A549 (cell line): ENCODE results near the gene RNH1. TPM values are rescaled to one million over a fixed set of nuclear protein-coding genes. Genes with fewer than 3 reads are reported as not detected.
A peak's percentile ranks its signal among the peaks of the same experiment; 100 is the strongest.

Experiments used
- ATAC-seq, 2 experiments: fragments of 200-7000 bp in 1 of 2; fragments of >200 bp in 1 of 2; cut with Nextera tagmentation in 1 of 2; cut with Tn5 transposase in 1 of 2; 3 replicates each; pipeline versions ENCODE4 v1.8.0 to v1.9.1; 2018 to 2020; ENCODE audit warnings: mild to moderate bottlenecking in 1 of 2, moderate library complexity in 1 of 2
- CTCF ChIA-PET: fragments of 300-600 bp; sonication (Branson Sonifier 250); formaldehyde crosslinking; extraction: SDS; loops from one replicate; lab custom pipeline; 2021; ENCODE audit warnings: antibody characterized with exemption, inconsistent platforms; lab: Yijun Ruan, JAX
- POLR2A ChIA-PET: fragments of 350-600 bp; formaldehyde crosslinking; extraction: SDS; loops from one replicate; lab custom pipeline; 2021; ENCODE audit warnings: antibody characterized with exemption, inconsistent platforms; lab: Yijun Ruan, JAX
- DNase-seq, 2 experiments: peaks; one replicate each; pipeline versions ENCODE4 v3.0.0 to v3.0.0-alpha.2; 2011 to 2016; ENCODE audit warnings: low read depth in 1 of 2, low spot score in 1 of 2
- FAIRE-seq: peaks from 2 replicates; lab custom pipeline; 2011; peaks lifted over from hg19 to GRCh38; lab: Jason Lieb, UNC
- H3K27ac ChIP-seq, 2 experiments: fragments of >200 bp; sonication (Bioruptor Twin); formaldehyde crosslinking; 3 replicates each; pipeline ENCODE4 v1.5.1; 2016 to 2017
- H3K4me1 ChIP-seq: fragments of >200 bp; sonication (Bioruptor Twin); formaldehyde crosslinking; 3 replicates; pipeline ENCODE4 v1.6.1; 2016
- H3K4me2 ChIP-seq: fragments of >200 bp; sonication (Bioruptor Twin); formaldehyde crosslinking; 3 replicates; pipeline ENCODE4 v1.6.1; 2016
- H3K4me3 ChIP-seq: fragments of >200 bp; sonication (Bioruptor Twin); formaldehyde crosslinking; 3 replicates; pipeline ENCODE4 v1.5.1; 2016
- H3K9me3 ChIP-seq: fragments of >200 bp; sonication (Bioruptor Twin); formaldehyde crosslinking; 3 replicates; pipeline ENCODE4 v1.6.1; 2016
- BCL3 ChIP-seq: fragments of >200 bp; sonication (Bioruptor Twin); formaldehyde crosslinking; IDR thresholded peaks from 3 replicates; pipeline ENCODE4 v1.6.1; 2016
- CBX8 ChIP-seq: fragments of 200-600 bp; sonication (generic); IDR thresholded peaks from 2 replicates; pipeline ENCODE4 v1.6.1; 2016
- CHD2 ChIP-seq: fragments of 150-350 bp; IDR thresholded peaks from 2 replicates; pipeline ENCODE4 v1.6.1; 2014; ENCODE audit warnings: low read length; ENCODE audit not compliant: partially characterized antibody
- CHD4 ChIP-seq: fragments of 200-600 bp; sonication (generic); IDR thresholded peaks from 2 replicates; pipeline ENCODE4 v1.6.1; 2016; ENCODE audit warnings: antibody characterized with exemption, mild to moderate bottlenecking, borderline replicate concordance
- GATA3 ChIP-seq: IDR thresholded peaks from 2 replicates; pipeline ENCODE4 v1.6.1; 2012; ENCODE audit warnings: borderline replicate concordance
- HDAC2 ChIP-seq: fragments of 200-600 bp; sonication (generic); IDR thresholded peaks from 2 replicates; pipeline ENCODE4 v1.6.1; 2016
- HES2 ChIP-seq: fragments of >200 bp; sonication (Bioruptor Twin); formaldehyde crosslinking; IDR thresholded peaks from 2 replicates; pipeline ENCODE4 v1.6.1; 2016
- HMGXB4 ChIP-seq: fragments of 250-450 bp; sonication (Bioruptor Pico); IDR thresholded peaks from 2 replicates; pipeline ENCODE4 v1.5.0; 2021; ENCODE audit warnings: mild to moderate bottlenecking, moderate library complexity, borderline replicate concordance
- HOXB13 ChIP-seq: fragments of 250-450 bp; sonication (Bioruptor Pico); IDR thresholded peaks from 2 replicates; pipeline ENCODE4 v1.5.0; 2020; ENCODE audit warnings: low read depth, mild to moderate bottlenecking, moderate library complexity
- JUN ChIP-seq, 2 experiments: fragments of >200 bp; sonication (Bioruptor Twin); formaldehyde crosslinking; IDR thresholded peaks; 2 replicates in 1 of 2; 3 replicates in 1 of 2; pipeline ENCODE4 v1.6.1; 2016 to 2017
- JUNB ChIP-seq: fragments of >200 bp; sonication (Bioruptor Twin); formaldehyde crosslinking; IDR thresholded peaks from 2 replicates; pipeline ENCODE4 v1.6.1; 2016
- MAX ChIP-seq: IDR thresholded peaks from 2 replicates; pipeline ENCODE4 v1.6.1; 2012
- NFE2L2 ChIP-seq: fragments of 150-350 bp; conservative IDR thresholded peaks from 2 replicates; pipeline ENCODE4 v1.6.1; 2014; ENCODE audit warnings: low read length
- NR3C1 ChIP-seq: fragments of >200 bp; sonication (Bioruptor Twin); formaldehyde crosslinking; IDR thresholded peaks from 3 replicates; pipeline ENCODE4 v1.6.1; 2017
- PBX3 ChIP-seq: IDR thresholded peaks from 2 replicates; pipeline ENCODE4 v1.6.1; 2012
- PHF8 ChIP-seq: fragments of 200-600 bp; sonication (generic); IDR thresholded peaks from 2 replicates; pipeline ENCODE4 v1.6.1; 2016; ENCODE audit warnings: low read depth, mild to moderate bottlenecking, antibody characterized with exemption, moderate library complexity, borderline replicate concordance
- POLR2A ChIP-seq: IDR thresholded peaks from 2 replicates; pipeline ENCODE4 v1.6.1; 2012; ENCODE audit warnings: mild to moderate bottlenecking, low read length
- RAD21 ChIP-seq, 2 experiments: fragments of >200 bp in 1 of 2; sonication (Bioruptor Twin) in 1 of 2; formaldehyde crosslinking in 1 of 2; IDR thresholded peaks in 1 of 2; conservative IDR thresholded peaks in 1 of 2; 2 replicates in 1 of 2; 3 replicates in 1 of 2; pipeline ENCODE4 v1.6.1; 2012 to 2018; ENCODE audit warnings: inconsistent platforms in 1 of 2
- RARB ChIP-seq: fragments of 250-450 bp; sonication (Bioruptor Pico); IDR thresholded peaks from 2 replicates; pipeline ENCODE4 v1.8.0; 2021; ENCODE audit warnings: mild to moderate bottlenecking, moderate library complexity
- RCOR1 ChIP-seq: fragments of 150-350 bp; IDR thresholded peaks from 2 replicates; pipeline ENCODE4 v1.6.1; 2014; ENCODE audit warnings: antibody characterized with exemption, low read length, low read depth
- RNF2 ChIP-seq: fragments of 200-600 bp; sonication (generic); IDR thresholded peaks from 2 replicates; pipeline ENCODE4 v1.6.1; 2016; ENCODE audit warnings: low read depth, mild to moderate bottlenecking, antibody characterized with exemption, moderate library complexity, borderline replicate concordance
- SREBF2 ChIP-seq: fragments of 450-650 bp; IDR thresholded peaks from 2 replicates; pipeline ENCODE4 v1.6.1; 2014; ENCODE audit warnings: mild to moderate bottlenecking, moderate library complexity
- ZFP36 ChIP-seq: fragments of 450-650 bp; IDR thresholded peaks from 2 replicates; pipeline ENCODE4 v1.6.1; 2014; ENCODE audit warnings: borderline replicate concordance; ENCODE audit not compliant: partially characterized antibody
- ZSCAN20 ChIP-seq: fragments of 250-450 bp; sonication (Bioruptor Pico); IDR thresholded peaks from 2 replicates; pipeline ENCODE4 v1.8.0; 2022; ENCODE audit warnings: mild to moderate bottlenecking, moderate library complexity
- WGBS: methylation state at CpG from one replicate; pipeline ENCODE4 v1.1.6; 2017; ENCODE audit errors: missing lambda C conversion rate; 5-methylcytosine and 5-hydroxymethylcytosine counted together
- polyA plus RNA-seq, 4 experiments: library from polyadenylated mRNA; depleted of rRNA in 3 of 4; stranded (reverse); fragments of >200 nt; fragmentation: RNase III in 1 of 4; extraction: RNeasy Plus Mini Kit Qiagen cat#74134 plus additional on column Dnase treatment in 1 of 4; gene quantifications; 2 replicates in 3 of 4; 3 replicates in 1 of 4; pipeline ENCODE4 v1.2.3, GENCODE V29; 2011 to 2017
- TF ChIP-seq, protein P1 (sequence below): fragments of 450-650 bp; IDR thresholded peaks from 2 replicates; pipeline ENCODE4 v1.6.1; 2014; ENCODE audit warnings: antibody characterized with exemption
- TF ChIP-seq, protein P2 (sequence below): fragments of 250-450 bp; sonication (Bioruptor Pico); IDR thresholded peaks from 2 replicates; pipeline ENCODE4 v1.5.0; 2020; ENCODE audit warnings: low read depth, mild to moderate bottlenecking, moderate library complexity

The RNH1 gene
- polyA plus RNA-seq, 2 of the 4 experiments (the other 2 are of a cell fraction): 85.8 to 135 TPM

- CTCF ChIA-PET: interaction anchor here (0.7 to 5.8 kb wide), 5 partner anchors 9 to 20 kb away, joined by 3 to 40 read pairs (median 5); no protein-coding TSS in a partner anchor
- ATAC-seq: peak; percentile 74 to 94
- POLR2A ChIA-PET: interaction anchor here (0.8 to 1.2 kb wide), 5 partner anchors 9 to 329 kb away, joined by 3 to 4 read pairs (median 4); partner anchors contain the start of genes BET1L, PHRF1 and RIC8A
- FAIRE-seq: no peak
- 25% methylated on average over 16 of the region's 97 CpGs for WGBS
- Histone ChIP-seq H3K27ac (peak within 1 kb of the TSS; percentile 95 to 98), H3K4me1 (peaks cover 12% of the 10 kb centered on the region), H3K9me3 (no peaks in the 10 kb centered on the region), H3K4me2 (peak within 1 kb of the TSS; percentile 97), H3K4me3 (peak within 1 kb of the TSS; percentile 89)
- peak; percentile 95 to 99 for DNase-seq
- TF ChIP-seq PHF8: peak; percentile 79
- no peak for TF ChIP-seq HDAC2
- no peak for TF ChIP-seq HES2
- peak; percentile 86; the same call in 2 of the 3 replicates for TF ChIP-seq BCL3
- TF ChIP-seq NFE2L2: no peak
- no peak for TF ChIP-seq CHD4
- TF ChIP-seq RNF2: 0 out of 2 replicates have a peak, but pooled peaks have one; percentile 36
- TF ChIP-seq MAX: 0 out of 2 replicates have a peak, but pooled peaks have one; percentile 24
- peak; percentile 79 for TF ChIP-seq POLR2A
- TF ChIP-seq ZSCAN20: no peak
- TF ChIP-seq HMGXB4: no peak
- TF ChIP-seq JUN (IDR thresholded peaks at IDR 0.05): peak in 1 of 2 experiments; percentile 85; a peak in 2 of 5 replicates
- no peak for TF ChIP-seq RAD21 (conservative IDR thresholded peaks at IDR 0.05 in 1 of 2, IDR thresholded peaks at IDR 0.05 in 1 of 2)
- no peak for TF ChIP-seq CHD2
- no peak for TF ChIP-seq JUNB
- no peak for TF ChIP-seq HOXB13 (CRISPR knock-in tag)
- no peak for TF ChIP-seq CBX8
- no peak for TF ChIP-seq ZFP36
- TF ChIP-seq, protein P1, sequence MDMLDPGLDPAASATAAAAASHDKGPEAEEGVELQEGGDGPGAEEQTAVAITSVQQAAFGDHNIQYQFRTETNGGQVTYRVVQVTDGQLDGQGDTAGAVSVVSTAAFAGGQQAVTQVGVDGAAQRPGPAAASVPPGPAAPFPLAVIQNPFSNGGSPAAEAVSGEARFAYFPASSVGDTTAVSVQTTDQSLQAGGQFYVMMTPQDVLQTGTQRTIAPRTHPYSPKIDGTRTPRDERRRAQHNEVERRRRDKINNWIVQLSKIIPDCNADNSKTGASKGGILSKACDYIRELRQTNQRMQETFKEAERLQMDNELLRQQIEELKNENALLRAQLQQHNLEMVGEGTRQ: no peak
- TF ChIP-seq, protein P2, sequence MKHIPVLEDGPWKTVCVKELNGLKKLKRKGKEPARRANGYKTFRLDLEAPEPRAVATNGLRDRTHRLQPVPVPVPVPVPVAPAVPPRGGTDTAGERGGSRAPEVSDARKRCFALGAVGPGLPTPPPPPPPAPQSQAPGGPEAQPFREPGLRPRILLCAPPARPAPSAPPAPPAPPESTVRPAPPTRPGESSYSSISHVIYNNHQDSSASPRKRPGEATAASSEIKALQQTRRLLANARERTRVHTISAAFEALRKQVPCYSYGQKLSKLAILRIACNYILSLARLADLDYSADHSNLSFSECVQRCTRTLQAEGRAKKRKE: no peak
- TF ChIP-seq RARB: no peak
- TF ChIP-seq PBX3: peak; percentile 98
- no peak for TF ChIP-seq GATA3
- TF ChIP-seq NR3C1: no peak
- no peak for TF ChIP-seq RCOR1
- no peak for TF ChIP-seq SREBF2
These were observed 28.7 kb upstream of the RNH1 start, which contains the start of gene HRAS for GRCh38 chr11:535519-536454. HRAS (minus strand) TSS chr11:535576.
